ENCODE data around the gene VPS9D1. TPM values are rescaled to one million over a fixed set of nuclear protein-coding genes. Genes with fewer than 3 reads are reported as not detected.
A peak's percentile ranks its signal among the peaks of the same experiment; 100 is the strongest.

Gene VPS9D1
- total RNA-seq, 4 donors from 2014 or later: 4.4 to 10.1 (median 7.3) TPM

GRCh38 chr16:89661215-89661614, 59.5 kb downstream of the VPS9D1 start:
- 91 to 96% methylated on average over 9 of the region's 9 CpGs for WGBS, 2 donors (ENCODE audit: low coverage in 1 of 2)
- H3K4me1 ChIP-seq: peaks cover 0 to 21% (median 15%) of the 10 kb centered on the region in 3 donors
- H3K4me3 ChIP-seq: no peak overlapping the region
- H3K27me3 ChIP-seq: no peaks in the 10 kb centered on the region
- H3K27ac ChIP-seq: no peak overlapping the region
- TF ChIP-seq CTCF (IDR thresholded peaks at IDR 0.05) (no peak), POLR2A (IDR thresholded peaks at IDR 0.05) (no peak), POLR2AphosphoS5 (IDR thresholded peaks at IDR 0.05) (no peak), EP300 (IDR thresholded peaks at IDR 0.05) (no peak)
- ATAC-seq: no peak
- peaks cover 0 to 45% of the 10 kb centered on the region in 2 donors for H3K36me3 ChIP-seq
- H3K9me3 ChIP-seq: no peaks in the 10 kb centered on the region

GRCh38 chr16:89660146-89660545, 60.6 kb downstream of the VPS9D1 start:
- Histone ChIP-seq H3K4me3 (no peak overlapping the region), H3K27ac (no peak overlapping the region), H3K27me3 (no peaks in the 10 kb centered on the region), H3K36me3 (peaks cover 0 to 45% of the 10 kb centered on the region in 2 donors), H3K9me3 (no peaks in the 10 kb centered on the region), H3K4me1 (peaks cover 0 to 27% (median 16%) of the 10 kb centered on the region in 3 donors)
- no peak for ATAC-seq
- no peak for TF ChIP-seq POLR2A (IDR thresholded peaks at IDR 0.05)
- TF ChIP-seq POLR2AphosphoS5 (IDR thresholded peaks at IDR 0.05): no peak
- no peak for TF ChIP-seq CTCF (IDR thresholded peaks at IDR 0.05)
- no peak for TF ChIP-seq EP300 (IDR thresholded peaks at IDR 0.05)
- WGBS, 2 donors (ENCODE audit: low coverage in 1 of 2): 92 to 100% methylated on average over 2 of the region's 7 CpGs

- Histone ChIP-seq H3K27ac (peak overlapping the region; percentile 19 to 88 (median 86)), H3K9me3 (no peaks in the 10 kb centered on the region), H3K4me1 (peaks cover 0 to 27% (median 16%) of the 10 kb centered on the region in 3 donors), H3K4me3 (peak overlapping the region; percentile 56 to 99), H3K36me3 (peaks cover 0 to 41% of the 10 kb centered on the region in 2 donors), H3K27me3 (no peaks in the 10 kb centered on the region)
- TF ChIP-seq CTCF (IDR thresholded peaks at IDR 0.05) (no peak), POLR2AphosphoS5 (IDR thresholded peaks at IDR 0.05) (no peak), EP300 (IDR thresholded peaks at IDR 0.05) (no peak), POLR2A (IDR thresholded peaks at IDR 0.05) (no peak)
- no peak for ATAC-seq
- WGBS, 2 donors (ENCODE audit: low coverage in 1 of 2): 27 to 50% methylated on average over 3 to 10 of the region's 27 CpGs
Measured at GRCh38 chr16:89658221-89658879, 62.3 kb downstream of the VPS9D1 start.

GRCh38 chr16:89657442-89658220, 63.1 kb downstream of the VPS9D1 start, which contains the start of the genes CHMP1A and SPATA33:
TSS of gene CHMP1A (minus strand) at chr16:89657708. CDS start at chr16:89657588, 120 bp downstream.
TSS of gene SPATA33 (plus strand) at chr16:89657836. CDS start at chr16:89657912, 76 bp downstream.
- Histone ChIP-seq H3K36me3 (peaks cover 0 to 43% of the 10 kb centered on the region in 2 donors), H3K4me1 (peaks cover 0 to 27% (median 16%) of the 10 kb centered on the region in 3 donors), H3K27ac (peak within 1 kb of the TSS; percentile 19 to 88 (median 86)), H3K9me3 (no peaks in the 10 kb centered on the region), H3K4me3 (peak within 1 kb of the TSS; percentile 56 to 99), H3K27me3 (no peaks in the 10 kb centered on the region)
- ATAC-seq: peak; percentile 95
- TF ChIP-seq POLR2AphosphoS5 (IDR thresholded peaks at IDR 0.05): peak; percentile 87
- TF ChIP-seq POLR2A (IDR thresholded peaks at IDR 0.05): peak; percentile 60 to 65
- TF ChIP-seq EP300 (IDR thresholded peaks at IDR 0.05): no peak
- 0% methylated on average over 4 of the region's 99 CpGs; no CpG with 5 or more reads in 1 of the 2 donors for WGBS, 2 donors (ENCODE audit: low coverage in 1 of 2)

Other genes with a start within 250 kb of the VPS9D1 start
- 100 to 1,000 TPM in 2 of 4 donors, 10 to 100 TPM in 2; 67.0 to 107 (median 88.9) TPM for gene ANKRD11, start 230.3 kb downstream of the VPS9D1 start, total RNA-seq
- 100 to 1,000 TPM in 2 of 4 donors, 10 to 100 TPM in 2; 80.9 to 160 (median 98.2) TPM for gene SPG7, start 212.5 kb downstream of the VPS9D1 start, total RNA-seq
- 1,000 to 10,000 TPM; 2,888 to 7,342 (median 4,676) TPM for gene RPL13, start 160.2 kb downstream of the VPS9D1 start, total RNA-seq
- gene CPNE7, start 145.1 kb downstream of the VPS9D1 start, total RNA-seq: 1 to 10 TPM in 1 of 4 donors, under 1 TPM in 1, not detected in 2; 0.67 to 1.8 TPM
- under 1 TPM in 1 of 4 donors, not detected in 3; 0.54 TPM for gene DPEP1, start 107.3 kb downstream of the VPS9D1 start, total RNA-seq
- 100 to 1,000 TPM in 1 of 4 donors, 10 to 100 TPM in 3; 54.5 to 101 (median 82.2) TPM for gene CHMP1A, start 63.2 kb downstream of the VPS9D1 start, total RNA-seq
- gene SPATA33, start 63.1 kb downstream of the VPS9D1 start, total RNA-seq: 1 to 10 TPM; 1.7 to 5.3 (median 3.2) TPM
- 10 to 100 TPM; 24.1 to 44.0 (median 28.9) TPM for gene CDK10, start 34.2 kb downstream of the VPS9D1 start, total RNA-seq
- gene SPATA2L, start 19.2 kb downstream of the VPS9D1 start, total RNA-seq: 10 to 100 TPM in 3 of 4 donors, 1 to 10 TPM in 1; 8.7 to 21.8 (median 13.2) TPM
- gene ZNF276, start 639 bp upstream of the VPS9D1 start, total RNA-seq: 10 to 100 TPM; 16.7 to 45.8 (median 18.2) TPM
- gene FANCA, start 95.7 kb upstream of the VPS9D1 start, total RNA-seq: 1 to 10 TPM in 1 of 4 donors, under 1 TPM in 3; 0.54 to 7.1 (median 0.76) TPM
- gene SPIRE2, start 107.6 kb upstream of the VPS9D1 start, total RNA-seq: 1 to 10 TPM in 3 of 4 donors, under 1 TPM in 1; 0.27 to 3.6 (median 2.0) TPM
- 100 to 1,000 TPM; 118 to 165 (median 134) TPM for gene TCF25, start 152.7 kb upstream of the VPS9D1 start, total RNA-seq
- 1 to 10 TPM; 1.0 to 7.3 (median 3.6) TPM for gene MC1R, start 198.0 kb upstream of the VPS9D1 start, total RNA-seq
- gene TUBB3, start 202.4 kb upstream of the VPS9D1 start, total RNA-seq: 10 to 100 TPM in 2 of 4 donors, 1 to 10 TPM in 2; 5.3 to 11.8 (median 9.1) TPM
- 100 to 1,000 TPM in 1 of 4 donors, 10 to 100 TPM in 3; 86.3 to 116 (median 90.1) TPM for gene DEF8, start 227.9 kb upstream of the VPS9D1 start, total RNA-seq

Data from gastroesophageal sphincter (tissue), 4 donors.